Immature natural killer cell (primary cell): ENCODE results near the gene FAM78B. TPM values are rescaled to one million over a fixed set of nuclear protein-coding genes. Genes with fewer than 3 reads are reported as not detected.

Experiments
- DNase-seq, 3 donors: peaks; one replicate each; pipeline ENCODE4 v3.0.0; 2022; ENCODE audit warnings: mixed read lengths in 1 of 3
- H3K27ac Mint-ChIP-seq, 6 donors: one replicate each; pipeline ENCODE4 v1.8.0; 2020; ENCODE audit warnings: mixed read lengths in 6 of 6, mild to moderate bottlenecking in 5 of 6, inconsistent platforms in 4 of 6, moderate library complexity in 3 of 6
- H3K27me3 Mint-ChIP-seq, 3 donors: one replicate each; pipeline ENCODE4 v1.8.0; 2020 to 2021; ENCODE audit warnings: low read depth in 3 of 3, mild to moderate bottlenecking in 3 of 3, mixed read lengths in 3 of 3, moderate library complexity in 3 of 3, inconsistent platforms in 1 of 3
- H3K36me3 Mint-ChIP-seq, 3 donors: one replicate each; pipeline ENCODE4 v1.8.0; 2020; ENCODE audit warnings: mixed read lengths in 3 of 3, inconsistent platforms in 2 of 3, mild to moderate bottlenecking in 2 of 3
- H3K4me1 Mint-ChIP-seq, 2 donors: one replicate each; pipeline ENCODE4 v1.8.0; 2020; ENCODE audit warnings: inconsistent platforms in 2 of 2, mild to moderate bottlenecking in 2 of 2, mixed read lengths in 2 of 2, moderate library complexity in 1 of 2
- H3K4me3 Mint-ChIP-seq, 5 donors: one replicate each; pipeline ENCODE4 v1.8.0; 2020; ENCODE audit warnings: mild to moderate bottlenecking in 5 of 5, mixed read lengths in 5 of 5, inconsistent platforms in 3 of 5, moderate library complexity in 3 of 5
- H3K9me3 Mint-ChIP-seq, 6 donors: one replicate each; pipeline ENCODE4 v1.8.0; 2020; ENCODE audit warnings: mild to moderate bottlenecking in 6 of 6, mixed read lengths in 6 of 6, inconsistent platforms in 4 of 6, moderate library complexity in 3 of 6
- polyA plus RNA-seq, 3 donors: library from polyadenylated mRNA; unstranded; fragments of 300-500 nt; fragmentation: Illumina TruSeq; gene quantifications; one replicate each; pipeline ENCODE4 v1.2.3, GENCODE V29; 2021

The FAM78B gene
- polyA plus RNA-seq, 3 donors from 2014 or later, result not detected

- Mint-ChIP-seq H3K4me1 (no peaks in the 10 kb centered on the region), H3K4me3 (no peak overlapping the region), H3K27ac (no peak overlapping the region), H3K9me3 (peaks cover 0 to 7% (median 0%) of the 10 kb centered on the region in 6 donors), H3K36me3 (no peaks in the 10 kb centered on the region), H3K27me3 (peaks cover 0 to 6% (median 3%) of the 10 kb centered on the region in 3 donors)
- DNase-seq, result no peak
Measured at GRCh38 chr1:166026143-166026542, 140.7 kb downstream of the FAM78B start.

- Mint-ChIP-seq H3K27me3 (peaks cover 0 to 8% (median 2%) of the 10 kb centered on the region in 3 donors), H3K4me1 (no peaks in the 10 kb centered on the region), H3K9me3 (peaks cover 0 to 3% (median 0%) of the 10 kb centered on the region in 6 donors), H3K4me3 (no peak overlapping the region), H3K27ac (no peak overlapping the region), H3K36me3 (no peaks in the 10 kb centered on the region)
- DNase-seq, result no peak
Measured at GRCh38 chr1:166020210-166020609, 146.6 kb downstream of the FAM78B start.
